H9 (cell line): ENCODE data around the gene STOX2. TPM values are rescaled to one million over a fixed set of nuclear protein-coding genes. Genes with fewer than 3 reads are reported as not detected.

ENCODE experiments used
- DNase-seq: peaks from one replicate; pipeline ENCODE4 v3.0.0-alpha.2; 2017
- H2AFZ ChIP-seq: one replicate; pipeline ENCODE4 v1.6.1; 2013; ENCODE audit warnings: mild to moderate bottlenecking, low read length, control low read depth, moderate library complexity
- H2AK5ac ChIP-seq: 2 replicates; pipeline ENCODE4 v1.6.1; 2013; ENCODE audit warnings: low read length, control low read depth, mixed read lengths; ENCODE audit not compliant: insufficient read length
- H2BK120ac ChIP-seq: one replicate; pipeline ENCODE4 v1.6.1; 2013; ENCODE audit warnings: low read depth, mild to moderate bottlenecking, low read length, control low read depth, inconsistent platforms; ENCODE audit not compliant: poor library complexity, severe bottlenecking
- H2BK12ac ChIP-seq: 2 replicates; pipeline ENCODE4 v1.6.1; 2013; ENCODE audit warnings: low read length, control low read depth, mixed read lengths, low read depth; ENCODE audit not compliant: insufficient read length
- H2BK15ac ChIP-seq: 2 replicates; pipeline ENCODE4 v1.6.1; 2013; ENCODE audit warnings: low read depth, low read length, control low read depth
- H2BK20ac ChIP-seq: one replicate; pipeline ENCODE4 v1.6.1; 2013; ENCODE audit warnings: low read depth, mild to moderate bottlenecking, low read length, control low read depth, inconsistent platforms; ENCODE audit not compliant: poor library complexity, severe bottlenecking
- H2BK5ac ChIP-seq: 2 replicates; pipeline ENCODE4 v1.6.1; 2013; ENCODE audit warnings: low read length, control low read depth, mixed read lengths; ENCODE audit not compliant: insufficient read length
- H3K14ac ChIP-seq: 2 replicates; pipeline ENCODE4 v1.6.1; 2013; ENCODE audit warnings: low read length, control low read depth; ENCODE audit not compliant: insufficient read depth
- H3K18ac ChIP-seq: 2 replicates; pipeline ENCODE4 v1.6.1; 2013; ENCODE audit warnings: low read depth, mild to moderate bottlenecking, mixed read lengths, low read length, control low read depth; ENCODE audit not compliant: insufficient read length
- H3K23ac ChIP-seq: 2 replicates; pipeline ENCODE4 v1.6.1; 2013; ENCODE audit warnings: low read length, control low read depth, mixed read lengths, low read depth; ENCODE audit not compliant: insufficient read length
- H3K23me2 ChIP-seq: 2 replicates; pipeline ENCODE4 v1.6.1; 2013; ENCODE audit warnings: low read depth, mild to moderate bottlenecking, mixed read lengths, low read length, control low read depth; ENCODE audit not compliant: insufficient read length, poor library complexity, severe bottlenecking
- H3K27ac ChIP-seq: 2 replicates; pipeline ENCODE4 v1.5.1; 2013; ENCODE audit warnings: low read length, control low read depth, mixed read lengths, low read depth; ENCODE audit not compliant: insufficient read length
- H3K27me3 ChIP-seq: 2 replicates; pipeline ENCODE4 v1.6.1; 2013; ENCODE audit warnings: low read length, control low read depth, inconsistent platforms; ENCODE audit not compliant: insufficient read depth
- H3K4ac ChIP-seq: 2 replicates; pipeline ENCODE4 v1.6.1; 2013; ENCODE audit warnings: low read depth, mild to moderate bottlenecking, control low read depth, inconsistent platforms, low read length, moderate library complexity
- H3K4me1 ChIP-seq: 2 replicates; pipeline ENCODE4 v1.6.1; 2013; ENCODE audit warnings: low read length, control low read depth, inconsistent platforms; ENCODE audit not compliant: insufficient read depth
- H3K4me2 ChIP-seq: 2 replicates; pipeline ENCODE4 v1.6.1; 2013; ENCODE audit warnings: low read length, control low read depth, mixed read lengths; ENCODE audit not compliant: insufficient read length, insufficient read depth
- H3K56ac ChIP-seq: 2 replicates; pipeline ENCODE4 v1.6.1; 2013; ENCODE audit warnings: low read depth, mild to moderate bottlenecking, mixed read lengths, low read length, control low read depth; ENCODE audit not compliant: insufficient read length
- H3K79me1 ChIP-seq: 2 replicates; pipeline ENCODE4 v1.6.1; 2013; ENCODE audit warnings: low read depth, mild to moderate bottlenecking, moderate library complexity, low read length, control low read depth, inconsistent platforms; ENCODE audit not compliant: insufficient read depth, poor library complexity, severe bottlenecking
- H3K79me2 ChIP-seq: 2 replicates; pipeline ENCODE4 v1.6.1; 2013; ENCODE audit warnings: low read length, control low read depth, inconsistent platforms; ENCODE audit not compliant: insufficient read depth
- H3K9ac ChIP-seq: 2 replicates; pipeline ENCODE4 v1.6.1; 2013; ENCODE audit warnings: low read length, control low read depth, mixed read lengths; ENCODE audit not compliant: insufficient read length; ENCODE audit errors: extremely low read depth
- H3K9me3 ChIP-seq: one replicate; pipeline ENCODE4 v1.6.1; 2013; ENCODE audit warnings: low read depth, low read length, inconsistent platforms; ENCODE audit not compliant: control insufficient read depth
- H3T11ph ChIP-seq: one replicate; pipeline ENCODE4 v1.6.1; 2013; ENCODE audit warnings: mild to moderate bottlenecking, low read length, control low read depth, inconsistent platforms
- H4K20me1 ChIP-seq: one replicate; pipeline ENCODE4 v1.6.1; 2013; ENCODE audit not compliant: control insufficient read depth, insufficient read length, insufficient read depth
- H4K5ac ChIP-seq: 2 replicates; pipeline ENCODE4 v1.6.1; 2013; ENCODE audit warnings: low read depth, mild to moderate bottlenecking, mixed read lengths, low read length, control low read depth; ENCODE audit not compliant: insufficient read length
- H4K8ac ChIP-seq: replicated peaks from 2 replicates; pipeline ENCODE4 v1.6.1; 2013; ENCODE audit warnings: low read length, control low read depth, mixed read lengths, low read depth; ENCODE audit not compliant: insufficient read length
- H4K91ac ChIP-seq: 2 replicates; pipeline ENCODE4 v1.6.1; 2013; ENCODE audit warnings: low read depth, mild to moderate bottlenecking, moderate library complexity, mixed read lengths, low read length, control low read depth; ENCODE audit not compliant: insufficient read length
- H3K27ac Mint-ChIP-seq, 3 experiments: 2 replicates in 2 of 3; 3 replicates in 1 of 3; pipeline ENCODE4 v1.8.0; 2020 to 2021; ENCODE audit warnings: mixed read lengths in 3 of 3, mild to moderate bottlenecking in 1 of 3, moderate library complexity in 1 of 3
- H3K27me3 Mint-ChIP-seq: 2 replicates; pipeline ENCODE4 v1.8.0; 2021; ENCODE audit warnings: low read depth, mild to moderate bottlenecking, moderate library complexity, mixed read lengths
- H3K36me3 Mint-ChIP-seq, 3 experiments: 2 replicates in 2 of 3; 3 replicates in 1 of 3; pipeline ENCODE4 v1.8.0; 2020 to 2021; ENCODE audit warnings: low read depth in 3 of 3, mixed read lengths in 3 of 3; ENCODE audit not compliant: insufficient read depth in 1 of 3
- H3K4me1 Mint-ChIP-seq, 2 experiments: 2 replicates each; pipeline ENCODE4 v1.8.0; 2020; ENCODE audit warnings: mixed read lengths in 2 of 2
- H3K4me3 Mint-ChIP-seq, 2 experiments: 2 replicates in 1 of 2; 3 replicates in 1 of 2; pipeline ENCODE4 v1.8.0; 2020 to 2021; ENCODE audit warnings: mild to moderate bottlenecking in 2 of 2, mixed read lengths in 2 of 2, moderate library complexity in 1 of 2
- H3K9me3 Mint-ChIP-seq, 2 experiments: 2 replicates in 1 of 2; 3 replicates in 1 of 2; pipeline ENCODE4 v1.8.0; 2020; ENCODE audit warnings: mild to moderate bottlenecking in 2 of 2, mixed read lengths in 2 of 2, moderate library complexity in 1 of 2
- WGBS: extraction: QIAGEN DNeasy Blood & Tissue Kit; methylation state at CpG from one replicate; pipeline ENCODE4 v1.1.7; 2013; ENCODE audit warnings: missing lambda C conversion rate, low lambda C conversion rate, mixed read lengths; ENCODE audit not compliant: insufficient read length; ENCODE audit errors: extremely low coverage; 5-methylcytosine and 5-hydroxymethylcytosine counted together
- total RNA-seq: library from RNA; stranded (reverse); gene quantifications from 2 replicates; pipeline ENCODE4 v1.2.1, GENCODE V29; 2021
- TF ChIP-seq, protein P1 (sequence below): fragments of 200-600 bp; sonication (generic); conservative IDR thresholded peaks from 3 replicates; pipeline ENCODE4 v1.8.0; 2021; ENCODE audit warnings: antibody characterized with exemption, mild to moderate bottlenecking

Gene STOX2
- total RNA-seq, 1 experiment from 2014 or later = 28.2 TPM

DNA sequence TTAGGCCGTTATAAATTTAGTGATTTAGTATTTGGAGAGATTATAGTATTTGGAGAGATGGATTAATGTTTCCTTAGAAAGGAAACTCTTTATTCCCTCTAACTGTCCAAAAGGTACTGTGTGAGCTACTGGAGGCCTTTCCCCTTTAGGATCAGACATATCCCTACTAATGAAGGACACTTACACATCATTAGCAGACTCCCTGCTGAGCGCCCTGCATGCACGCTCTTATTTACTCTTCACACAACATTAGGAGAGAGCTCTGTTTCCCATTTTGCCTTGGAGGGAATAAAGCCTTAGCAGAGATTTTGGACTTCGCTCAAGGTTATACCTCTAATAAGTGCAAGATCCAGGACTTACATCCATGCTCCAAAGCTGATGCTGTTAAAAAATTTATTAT is 17.8 kb upstream of the STOX2 start:
- Histone ChIP-seq H2BK20ac (no peak overlapping the region), H3K79me1 (no peaks in the 10 kb centered on the region), H3K4ac (no peak overlapping the region), H3K27me3 (no peaks in the 10 kb centered on the region), H4K91ac (no peak overlapping the region), H3K27ac (no peak overlapping the region), H3K9me3 (no peaks in the 10 kb centered on the region), H4K5ac (no peak overlapping the region), H2BK12ac (no peak overlapping the region), H3T11ph (no peak overlapping the region), H2BK120ac (no peak overlapping the region), H3K23me2 (no peaks in the 10 kb centered on the region), H2AK5ac (no peak overlapping the region), H3K79me2 (no peaks in the 10 kb centered on the region), H3K18ac (no peak overlapping the region), H2BK5ac (no peak overlapping the region), H3K4me2 (no peak overlapping the region), H3K23ac (no peak overlapping the region), H3K56ac (no peak overlapping the region), H2AFZ (no peak overlapping the region), H3K14ac (no peak overlapping the region), H3K4me1 (no peaks in the 10 kb centered on the region; the same call in 1 of the 2 replicates), H3K9ac (no peak overlapping the region), H4K20me1 (no peaks in the 10 kb centered on the region), H4K8ac (no peak overlapping the region), H2BK15ac (no peak overlapping the region)
- H3K27ac Mint-ChIP-seq = no peak overlapping the region
- H3K9me3 Mint-ChIP-seq = no peaks in the 10 kb centered on the region
- DNase-seq = no peak
- TF ChIP-seq, protein P1, sequence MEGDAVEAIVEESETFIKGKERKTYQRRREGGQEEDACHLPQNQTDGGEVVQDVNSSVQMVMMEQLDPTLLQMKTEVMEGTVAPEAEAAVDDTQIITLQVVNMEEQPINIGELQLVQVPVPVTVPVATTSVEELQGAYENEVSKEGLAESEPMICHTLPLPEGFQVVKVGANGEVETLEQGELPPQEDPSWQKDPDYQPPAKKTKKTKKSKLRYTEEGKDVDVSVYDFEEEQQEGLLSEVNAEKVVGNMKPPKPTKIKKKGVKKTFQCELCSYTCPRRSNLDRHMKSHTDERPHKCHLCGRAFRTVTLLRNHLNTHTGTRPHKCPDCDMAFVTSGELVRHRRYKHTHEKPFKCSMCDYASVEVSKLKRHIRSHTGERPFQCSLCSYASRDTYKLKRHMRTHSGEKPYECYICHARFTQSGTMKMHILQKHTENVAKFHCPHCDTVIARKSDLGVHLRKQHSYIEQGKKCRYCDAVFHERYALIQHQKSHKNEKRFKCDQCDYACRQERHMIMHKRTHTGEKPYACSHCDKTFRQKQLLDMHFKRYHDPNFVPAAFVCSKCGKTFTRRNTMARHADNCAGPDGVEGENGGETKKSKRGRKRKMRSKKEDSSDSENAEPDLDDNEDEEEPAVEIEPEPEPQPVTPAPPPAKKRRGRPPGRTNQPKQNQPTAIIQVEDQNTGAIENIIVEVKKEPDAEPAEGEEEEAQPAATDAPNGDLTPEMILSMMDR = no peak
- H3K4me3 Mint-ChIP-seq = no peak overlapping the region
- peaks cover 8% of the 10 kb centered on the region for H3K27me3 Mint-ChIP-seq
- WGBS = no CpG with 5 or more reads among the region's 4 CpGs
- no peaks in the 10 kb centered on the region for H3K36me3 Mint-ChIP-seq
- H3K4me1 Mint-ChIP-seq = peaks cover 11 to 18% of the 10 kb centered on the region in 2 experiments
